GM12872 (cell line): ENCODE results near the gene CDCA4.

Source experiments
- CTCF ChIP-seq: IDR thresholded peaks from 3 replicates; pipeline ENCODE4 v1.5.1; 2011; ENCODE audit warnings: low read depth, mild to moderate bottlenecking, low read length, moderate library complexity; ENCODE audit not compliant: insufficient read depth

CDCA4 gene

DNA sequence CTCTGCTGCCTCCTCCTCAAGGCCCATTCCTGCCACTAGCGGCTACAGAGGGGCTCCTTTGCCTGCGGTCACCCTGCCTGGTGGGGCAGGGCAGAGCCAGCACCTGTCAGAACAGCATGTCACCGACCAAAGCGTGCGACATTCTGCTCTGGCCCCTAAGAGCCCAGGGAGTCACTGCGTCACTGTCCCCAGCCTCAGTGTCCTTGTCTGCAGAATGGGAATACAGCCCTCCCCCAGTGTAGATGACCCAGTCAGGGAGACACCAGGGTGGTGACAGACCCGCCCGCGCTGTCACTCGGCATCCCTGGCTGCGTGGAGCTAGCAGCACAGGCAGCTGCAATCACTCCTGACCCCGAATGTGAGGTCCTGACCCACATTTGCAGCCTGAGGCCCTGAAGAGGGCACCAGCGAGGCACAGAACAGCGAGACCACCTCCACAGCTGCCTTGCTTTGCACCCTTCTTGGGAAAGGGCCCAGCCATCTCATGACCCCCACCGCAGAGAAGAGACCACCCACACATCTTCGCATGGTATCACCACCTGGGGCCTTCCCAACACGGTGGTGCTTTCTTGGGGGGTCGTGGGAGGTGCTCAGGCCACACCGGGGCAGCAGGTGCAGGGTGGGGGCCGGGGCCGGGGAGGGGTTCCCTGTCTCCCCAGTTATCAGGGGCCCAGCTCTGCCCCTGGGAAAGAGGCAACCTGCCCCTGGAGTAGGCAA, 45.2 kb downstream of the CDCA4 start:
- peak; percentile 60 for TF ChIP-seq CTCF

- no peak for TF ChIP-seq CTCF
Measured at GRCh38 chr14:104974665-104975390, 46.1 kb downstream of the CDCA4 start.

GRCh38 chr14:104974146-104974541, 46.7 kb downstream of the CDCA4 start:
- TF ChIP-seq CTCF, result no peak

DNA sequence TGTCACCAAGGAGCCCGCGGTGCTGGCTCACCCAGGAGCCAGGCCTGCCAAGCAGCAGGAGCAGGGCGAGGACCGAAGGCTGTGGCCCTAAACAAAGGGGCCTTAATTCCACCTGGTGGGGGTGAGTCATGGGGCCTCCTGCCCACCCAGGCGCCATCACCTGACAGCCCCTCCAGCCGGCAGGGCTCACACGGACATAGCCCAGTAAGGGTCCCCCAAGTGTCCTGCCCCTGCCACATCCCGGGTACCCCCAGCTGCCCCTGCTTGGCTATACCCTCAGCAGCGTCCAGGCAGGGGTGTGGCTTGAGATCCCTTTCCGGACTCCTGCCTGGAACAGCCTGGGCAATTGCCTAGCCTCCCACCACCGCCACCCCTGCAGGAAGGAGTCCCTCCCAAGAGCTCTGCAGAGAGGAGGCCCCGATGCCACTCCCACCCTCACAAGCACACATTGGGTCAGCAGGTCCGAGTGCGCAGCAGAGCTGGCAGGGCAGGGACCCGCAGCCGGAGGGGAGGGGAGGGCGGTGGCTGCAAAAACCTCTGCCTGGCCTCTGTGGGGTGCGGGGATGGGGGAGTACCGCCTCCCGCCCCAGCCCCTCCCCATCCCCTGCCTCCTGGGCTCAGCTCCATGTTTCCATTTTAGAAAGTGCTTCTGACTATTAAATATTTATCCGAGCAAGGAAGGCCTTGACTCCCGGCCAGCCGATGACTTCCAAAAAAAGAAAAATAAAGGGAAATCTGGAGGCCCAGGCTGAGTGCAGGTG, 47.3 kb downstream of the CDCA4 start:
- TF ChIP-seq CTCF, result no peak

DNA sequence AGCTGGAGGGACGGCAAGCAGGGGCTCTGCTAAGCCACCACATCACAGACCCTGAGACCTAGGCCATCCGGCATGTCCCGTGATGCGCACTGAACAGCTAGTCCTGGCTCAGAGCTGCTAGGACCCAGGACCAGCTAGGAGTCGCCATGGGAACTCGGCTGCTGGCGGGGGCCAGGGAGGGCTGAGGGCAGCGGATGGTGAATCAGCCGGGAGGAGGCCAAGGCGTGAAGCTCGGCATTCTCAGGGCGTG, 47.8 kb downstream of the CDCA4 start:
- TF ChIP-seq CTCF, result no peak

- TF ChIP-seq CTCF, result no peak
Measured at GRCh38 chr14:104972301-104973134, 48.4 kb downstream of the CDCA4 start.
